ENCODE results near the gene CREB3L4.

The CREB3L4 gene

GRCh38 chr1:153960206-153960605 lies 7.5 kb upstream of the CREB3L4 start:
- WGBS, 2 experiments = 95% methylated on average over 11 of the region's 11 CpGs
- Histone ChIP-seq H3K9me3 (ENCODE audit: control insufficient read depth, low read length) (no peaks in the 10 kb centered on the region), H3K4me3 (ENCODE audit: insufficient read depth, low read depth, low read length) (no peak overlapping the region), H3K27ac (ENCODE audit: insufficient read depth, low read depth, low read length, poor library complexity, severe bottlenecking) (no peak overlapping the region), H3K36me3 (ENCODE audit: control insufficient read depth, insufficient read depth, low read length) (peaks cover 17% of the 10 kb centered on the region), H3K27me3 (ENCODE audit: control insufficient read depth, insufficient read depth, low read length, poor library complexity, severe bottlenecking) (no peaks in the 10 kb centered on the region), H3K4me1 (ENCODE audit: control insufficient read depth, insufficient read depth, low read length) (peaks cover 26% of the 10 kb centered on the region)

- Histone ChIP-seq H3K9me3 (ENCODE audit: control insufficient read depth, low read length) (no peaks in the 10 kb centered on the region), H3K27ac (ENCODE audit: insufficient read depth, low read depth, low read length, poor library complexity, severe bottlenecking) (no peak overlapping the region), H3K27me3 (ENCODE audit: control insufficient read depth, insufficient read depth, low read length, poor library complexity, severe bottlenecking) (no peaks in the 10 kb centered on the region), H3K4me1 (ENCODE audit: control insufficient read depth, insufficient read depth, low read length) (peaks cover 25% of the 10 kb centered on the region), H3K4me3 (ENCODE audit: insufficient read depth, low read depth, low read length) (peak overlapping the region; percentile 83), H3K36me3 (ENCODE audit: control insufficient read depth, insufficient read depth, low read length) (peaks cover 17% of the 10 kb centered on the region)
- 85 to 87% methylated on average over 4 of the region's 4 CpGs for WGBS, 2 experiments
Measured at GRCh38 chr1:153961421-153961820, 6.3 kb upstream of the CREB3L4 start.

GRCh38 chr1:153962088-153963029 lies 5.3 kb upstream of the CREB3L4 start:
- peaks cover 17% of the 10 kb centered on the region for H3K36me3 ChIP-seq (ENCODE audit: control insufficient read depth, insufficient read depth, low read length)
- H3K4me1 ChIP-seq (ENCODE audit: control insufficient read depth, insufficient read depth, low read length) = peaks cover 17% of the 10 kb centered on the region
- no peaks in the 10 kb centered on the region for H3K27me3 ChIP-seq (ENCODE audit: control insufficient read depth, insufficient read depth, low read length, poor library complexity, severe bottlenecking)
- 14 to 17% methylated on average over 16 of the region's 16 CpGs for WGBS, 2 experiments
- no peaks in the 10 kb centered on the region for H3K9me3 ChIP-seq (ENCODE audit: control insufficient read depth, low read length)
- no peak overlapping the region for H3K27ac ChIP-seq (ENCODE audit: insufficient read depth, low read depth, low read length, poor library complexity, severe bottlenecking)
- H3K4me3 ChIP-seq (ENCODE audit: insufficient read depth, low read depth, low read length) = peak overlapping the region; percentile 83

- peaks cover 15% of the 10 kb centered on the region for H3K4me1 ChIP-seq (ENCODE audit: control insufficient read depth, insufficient read depth, low read length)
- H3K9me3 ChIP-seq (ENCODE audit: control insufficient read depth, low read length) = no peaks in the 10 kb centered on the region
- WGBS, 2 experiments = 0 to 1% methylated on average over 54 of the region's 54 CpGs
- H3K27me3 ChIP-seq (ENCODE audit: control insufficient read depth, insufficient read depth, low read length, poor library complexity, severe bottlenecking) = no peaks in the 10 kb centered on the region
- H3K36me3 ChIP-seq (ENCODE audit: control insufficient read depth, insufficient read depth, low read length) = peaks cover 17% of the 10 kb centered on the region
- H3K27ac ChIP-seq (ENCODE audit: insufficient read depth, low read depth, low read length, poor library complexity, severe bottlenecking) = peak within 1 kb of the TSS; percentile 96
- H3K4me3 ChIP-seq (ENCODE audit: insufficient read depth, low read depth, low read length) = peak within 1 kb of the TSS; percentile 83
Measured at GRCh38 chr1:153963030-153963849, 4.5 kb upstream of the CREB3L4 start, which contains the start of gene SLC39A1. TSS of gene SLC39A1 (minus strand) at chr1:153963537. CDS start at chr1:153962715, 822 bp downstream.

GRCh38 chr1:153963850-153964331 lies 3.8 kb upstream of the CREB3L4 start:
- H3K9me3 ChIP-seq (ENCODE audit: control insufficient read depth, low read length) = no peaks in the 10 kb centered on the region
- peaks cover 17% of the 10 kb centered on the region for H3K36me3 ChIP-seq (ENCODE audit: control insufficient read depth, insufficient read depth, low read length)
- no peaks in the 10 kb centered on the region for H3K27me3 ChIP-seq (ENCODE audit: control insufficient read depth, insufficient read depth, low read length, poor library complexity, severe bottlenecking)
- peak overlapping the region; percentile 96 for H3K27ac ChIP-seq (ENCODE audit: insufficient read depth, low read depth, low read length, poor library complexity, severe bottlenecking)
- WGBS, 2 experiments = 0 to 1% methylated on average over 22 of the region's 22 CpGs
- H3K4me3 ChIP-seq (ENCODE audit: insufficient read depth, low read depth, low read length) = peak overlapping the region; percentile 83
- H3K4me1 ChIP-seq (ENCODE audit: control insufficient read depth, insufficient read depth, low read length) = peaks cover 15% of the 10 kb centered on the region

GRCh38 chr1:153968000-153968363 lies 280 bp downstream of the CREB3L4 start:
- Histone ChIP-seq H3K9me3 (ENCODE audit: control insufficient read depth, low read length) (no peaks in the 10 kb centered on the region), H3K36me3 (ENCODE audit: control insufficient read depth, insufficient read depth, low read length) (no peaks in the 10 kb centered on the region), H3K27ac (ENCODE audit: insufficient read depth, low read depth, low read length, poor library complexity, severe bottlenecking) (peak overlapping the region; percentile 96), H3K27me3 (ENCODE audit: control insufficient read depth, insufficient read depth, low read length, poor library complexity, severe bottlenecking) (no peaks in the 10 kb centered on the region), H3K4me3 (ENCODE audit: insufficient read depth, low read depth, low read length) (peak overlapping the region; percentile 62), H3K4me1 (ENCODE audit: control insufficient read depth, insufficient read depth, low read length) (peaks cover 3% of the 10 kb centered on the region)
- 30 to 38% methylated on average over 8 of the region's 8 CpGs for WGBS, 2 experiments

- 77 to 80% methylated on average over 13 of the region's 13 CpGs for WGBS, 2 experiments
- no peaks in the 10 kb centered on the region for H3K27me3 ChIP-seq (ENCODE audit: control insufficient read depth, insufficient read depth, low read length, poor library complexity, severe bottlenecking)
- no peaks in the 10 kb centered on the region for H3K36me3 ChIP-seq (ENCODE audit: control insufficient read depth, insufficient read depth, low read length)
- no peak overlapping the region for H3K27ac ChIP-seq (ENCODE audit: insufficient read depth, low read depth, low read length, poor library complexity, severe bottlenecking)
- peak overlapping the region; percentile 62 for H3K4me3 ChIP-seq (ENCODE audit: insufficient read depth, low read depth, low read length)
- peaks cover 3% of the 10 kb centered on the region for H3K4me1 ChIP-seq (ENCODE audit: control insufficient read depth, insufficient read depth, low read length)
- H3K9me3 ChIP-seq (ENCODE audit: control insufficient read depth, low read length) = no peaks in the 10 kb centered on the region
Measured at GRCh38 chr1:153968408-153968807, 706 bp downstream of the CREB3L4 start.

GRCh38 chr1:153968972-153969371 lies 1.3 kb downstream of the CREB3L4 start:
- Histone ChIP-seq H3K27ac (ENCODE audit: insufficient read depth, low read depth, low read length, poor library complexity, severe bottlenecking) (no peak overlapping the region), H3K27me3 (ENCODE audit: control insufficient read depth, insufficient read depth, low read length, poor library complexity, severe bottlenecking) (no peaks in the 10 kb centered on the region), H3K4me3 (ENCODE audit: insufficient read depth, low read depth, low read length) (no peak overlapping the region), H3K9me3 (ENCODE audit: control insufficient read depth, low read length) (no peaks in the 10 kb centered on the region), H3K36me3 (ENCODE audit: control insufficient read depth, insufficient read depth, low read length) (no peaks in the 10 kb centered on the region), H3K4me1 (ENCODE audit: control insufficient read depth, insufficient read depth, low read length) (peaks cover 3% of the 10 kb centered on the region)
- 94 to 96% methylated on average over 2 of the region's 2 CpGs for WGBS, 2 experiments

- H3K36me3 ChIP-seq (ENCODE audit: control insufficient read depth, insufficient read depth, low read length) = peaks cover 9% of the 10 kb centered on the region
- H3K9me3 ChIP-seq (ENCODE audit: control insufficient read depth, low read length) = no peaks in the 10 kb centered on the region
- no peak overlapping the region for H3K4me3 ChIP-seq (ENCODE audit: insufficient read depth, low read depth, low read length)
- 95 to 97% methylated on average over 2 of the region's 2 CpGs for WGBS, 2 experiments
- no peak overlapping the region for H3K27ac ChIP-seq (ENCODE audit: insufficient read depth, low read depth, low read length, poor library complexity, severe bottlenecking)
- H3K27me3 ChIP-seq (ENCODE audit: control insufficient read depth, insufficient read depth, low read length, poor library complexity, severe bottlenecking) = no peaks in the 10 kb centered on the region
- peaks cover 3% of the 10 kb centered on the region for H3K4me1 ChIP-seq (ENCODE audit: control insufficient read depth, insufficient read depth, low read length)
Measured at GRCh38 chr1:153970346-153970745, 2.6 kb downstream of the CREB3L4 start.

GRCh38 chr1:153973071-153973470 lies 5.4 kb downstream of the CREB3L4 start:
- H3K36me3 ChIP-seq (ENCODE audit: control insufficient read depth, insufficient read depth, low read length) = peaks cover 9% of the 10 kb centered on the region
- H3K4me3 ChIP-seq (ENCODE audit: insufficient read depth, low read depth, low read length) = no peak overlapping the region
- no peaks in the 10 kb centered on the region for H3K9me3 ChIP-seq (ENCODE audit: control insufficient read depth, low read length)
- peaks cover 3% of the 10 kb centered on the region for H3K4me1 ChIP-seq (ENCODE audit: control insufficient read depth, insufficient read depth, low read length)
- no peaks in the 10 kb centered on the region for H3K27me3 ChIP-seq (ENCODE audit: control insufficient read depth, insufficient read depth, low read length, poor library complexity, severe bottlenecking)
- H3K27ac ChIP-seq (ENCODE audit: insufficient read depth, low read depth, low read length, poor library complexity, severe bottlenecking) = no peak overlapping the region
- WGBS, 2 experiments = 93 to 96% methylated on average over 3 of the region's 3 CpGs

All from ectodermal cell (in vitro differentiated cells).